Measurements from ENCODE around the gene INTS11. TPM values are rescaled to one million over a fixed set of nuclear protein-coding genes. Genes with fewer than 3 reads are reported as not detected.

Gene INTS11
- total RNA-seq, 1 donor from 2014 or later, result 49.6 TPM

- DNase-seq (ENCODE audit: low read depth in 2 of 2), result no peak
Measured at GRCh38 chr1:1357871-1358432, 33.5 kb upstream of the INTS11 start.

GRCh38 chr1:1356796-1357401 is 32.4 kb upstream of the INTS11 start:
- DNase-seq (ENCODE audit: low read depth in 2 of 2), result no peak

GRCh38 chr1:1356166-1356795 is 31.8 kb upstream of the INTS11 start:
- DNase-seq (ENCODE audit: low read depth in 2 of 2), result no peak

- peak in 1 of 2 donors; percentile 28 for DNase-seq (ENCODE audit: low read depth in 2 of 2)
Measured at GRCh38 chr1:1355416-1355815, 31.0 kb upstream of the INTS11 start.

- no peak for DNase-seq (ENCODE audit: low read depth in 2 of 2)
Measured at GRCh38 chr1:1354271-1355247, 30.1 kb upstream of the INTS11 start.

GRCh38 chr1:1353389-1354151 is 29.1 kb upstream of the INTS11 start:
- no peak for DNase-seq (ENCODE audit: low read depth in 2 of 2)

- DNase-seq (ENCODE audit: low read depth in 2 of 2), result no peak
Measured at GRCh38 chr1:1352786-1353388, 28.4 kb upstream of the INTS11 start.

GRCh38 chr1:1351511-1352427 is 27.3 kb upstream of the INTS11 start:
- no peak for DNase-seq (ENCODE audit: low read depth in 2 of 2)

- DNase-seq (ENCODE audit: low read depth in 2 of 2), result peak in 1 of 2 donors; percentile 61
Measured at GRCh38 chr1:1349256-1350012, 25.0 kb upstream of the INTS11 start, which contains the start of gene DVL1. DVL1 (minus strand) TSS chr1:1349418; CDS start chr1:1349065, 353 bp downstream.

- peak in 1 of 2 donors; percentile 55 for DNase-seq (ENCODE audit: low read depth in 2 of 2)
Measured at GRCh38 chr1:1348420-1349255, 24.2 kb upstream of the INTS11 start.

- DNase-seq (ENCODE audit: low read depth in 2 of 2), result peak in 1 of 2 donors; percentile 25
Measured at GRCh38 chr1:1347663-1348419, 23.4 kb upstream of the INTS11 start.

GRCh38 chr1:1347026-1347595 is 22.7 kb upstream of the INTS11 start:
- no peak for DNase-seq (ENCODE audit: low read depth in 2 of 2)

GRCh38 chr1:1346501-1346890 is 22.0 kb upstream of the INTS11 start:
- DNase-seq (ENCODE audit: low read depth in 2 of 2), result no peak

- no peak for DNase-seq (ENCODE audit: low read depth in 2 of 2)
Measured at GRCh38 chr1:1345860-1346500, 21.5 kb upstream of the INTS11 start.

GRCh38 chr1:1345384-1345783 is 20.9 kb upstream of the INTS11 start:
- DNase-seq (ENCODE audit: low read depth in 2 of 2), result no peak

- peak in 1 of 2 donors; percentile 29 for DNase-seq (ENCODE audit: low read depth in 2 of 2)
Measured at GRCh38 chr1:1344655-1345361, 20.3 kb upstream of the INTS11 start.

Measured in dermis microvascular lymphatic vessel endothelial cell (primary cell).